ENCODE measurements around the gene PDPN. TPM values are rescaled to one million over a fixed set of nuclear protein-coding genes. Genes with fewer than 3 reads are reported as not detected.

PDPN gene
- total and polyA plus RNA-seq, 2 of the 13 experiments (the other 11 are each of a cell fraction or from before 2014, with no cell fraction given): not detected

GRCh38 chr1:13560541-13560940 is 23.1 kb upstream of the PDPN start:
- no peak overlapping the region for H3K27ac ChIP-seq (ENCODE audit: extremely low read length, insufficient read depth, low read length)

More at GRCh38 chr1:13560541-13560940, 23.1 kb upstream of the PDPN start:
- H2AFZ ChIP-seq (ENCODE audit: low read length): no peak overlapping the region
- no peak for FAIRE-seq
- BruUV-seq (replicated peaks): no TSS peak
- no peak overlapping the region for H3K9ac ChIP-seq (ENCODE audit: insufficient read depth, low read depth, low read length)
- no peaks in the 10 kb centered on the region for H3K79me2 ChIP-seq (ENCODE audit: insufficient read depth, low read length)
- peaks cover 3 to 35% of the 10 kb centered on the region in 2 experiments; a peak in 4 of 5 replicates for H3K27me3 ChIP-seq (ENCODE audit: control insufficient read depth in 1 of 2, insufficient read depth in 2 of 2, low read length in 2 of 2)
- TF ChIP-seq ZNF546 (CRISPR knock-in tag; conservative IDR thresholded peaks at IDR 0.05): no peak
- TF ChIP-seq KIAA2018 (CRISPR knock-in tag; IDR thresholded peaks at IDR 0.05; ENCODE audit: borderline replicate concordance): no peak
- no peak for TF ChIP-seq PHF8 (CRISPR knock-in tag; IDR thresholded peaks at IDR 0.05)
- 0 out of 2 replicates have a peak, but pooled peaks cover 3% of the 10 kb centered on the region for H4K20me1 ChIP-seq (ENCODE audit: insufficient read depth, low read length)
- no peaks in the 10 kb centered on the region for H3K36me3 ChIP-seq (replicated peaks in 1 of 2; ENCODE audit: control insufficient read depth in 1 of 2, insufficient read depth in 2 of 2, low read length in 2 of 2)
- H3K4me3 ChIP-seq (replicated peaks in 1 of 3; ENCODE audit: insufficient read depth in 1 of 3, low read depth in 2 of 3, low read length in 3 of 3): no peak overlapping the region
- H3K9me3 ChIP-seq (ENCODE audit: low read length): no peaks in the 10 kb centered on the region
- ATAC-seq: no peak
- H3K4me2 ChIP-seq (ENCODE audit: low read depth, low read length): no peak overlapping the region
- in situ Hi-C loops (cut with HindIII; ENCODE audit: extremely low pct_ligation_motif_present, low pct_unique_long_range_greater_than_20kb): no loop called here
- ChIA-PET CTCF (ENCODE audit: low intra/inter-chr PET ratio, low total read pairs) (no interaction called here), POLR2A (no interaction called here)
- DNase-seq (ENCODE audit: low spot score): no peak
- WGBS (ENCODE audit: low lambda C conversion rate): 31% methylated on average over 4 of the region's 6 CpGs
- intact Hi-C loops (cut with micrococcal nuclease; ENCODE audit: unreplicated experiment): no loop called here
- H3K4me1 ChIP-seq (ENCODE audit: insufficient read depth, low read length): no peaks in the 10 kb centered on the region
